Heart left ventricle (tissue), 16 donors: ENCODE measurements around the gene DDIT4L. TPM values are rescaled to one million over a fixed set of nuclear protein-coding genes. Genes with fewer than 3 reads are reported as not detected.

Source experiments
- ATAC-seq, 4 donors: fragments of 200-7000 bp; cut with Tn5 transposase; one replicate each; pipeline ENCODE4 v1.9.1; 2020 to 2022; ENCODE audit warnings: moderate library complexity in 4 of 4, mild to moderate bottlenecking in 3 of 4, moderate number of reproducible peaks in 1 of 4
- DNase-seq, 5 donors: peaks; one replicate each; pipeline ENCODE4 v3.0.0-alpha.2; 2020
- H3K27ac ChIP-seq, 12 donors: fragments of 200-600 bp; sonication (generic) in 4 of 12; one replicate each; pipeline versions ENCODE4 v1.5.0 to v1.8.0; 2016 to 2022; ENCODE audit warnings: mild to moderate bottlenecking in 2 of 12
- H3K27me3 ChIP-seq, 9 donors: fragments of 200-600 bp; sonication (generic) in 2 of 9; one replicate each; pipeline versions ENCODE4 v1.5.1 to v1.8.0; 2016 to 2022; ENCODE audit warnings: mild to moderate bottlenecking in 3 of 9
- H3K36me3 ChIP-seq, 9 donors: fragments of 200-600 bp; sonication (generic) in 2 of 9; one replicate each; pipeline versions ENCODE4 v1.5.0 to v1.8.0; 2018 to 2022; ENCODE audit warnings: mild to moderate bottlenecking in 2 of 9
- H3K4me1 ChIP-seq, 12 donors: fragments of 200-600 bp; sonication (generic) in 4 of 12; one replicate each; pipeline versions ENCODE4 v1.5.0 to v1.8.0; 2016 to 2022; ENCODE audit warnings: mild to moderate bottlenecking in 3 of 12
- H3K4me3 ChIP-seq, 12 donors: fragments of 200-600 bp; sonication (generic) in 4 of 12; one replicate each; pipeline versions ENCODE4 v1.5.0 to v1.8.0; 2017 to 2022; ENCODE audit warnings: mild to moderate bottlenecking in 9 of 12, moderate library complexity in 4 of 12
- H3K9me3 ChIP-seq, 12 donors: fragments of 200-600 bp; sonication (generic) in 4 of 12; one replicate each; pipeline versions ENCODE4 v1.5.0 to v1.8.0; 2016 to 2022; ENCODE audit warnings: mild to moderate bottlenecking in 1 of 12
- CTCF ChIP-seq, 12 donors: fragments of 200-600 bp; sonication (generic) in 4 of 12; IDR thresholded peaks; one replicate each; pipeline versions ENCODE4 v1.5.0 to v1.8.0; 2018 to 2022; ENCODE audit warnings: antibody characterized with exemption in 12 of 12, mild to moderate bottlenecking in 5 of 12
- POLR2A ChIP-seq, 2 donors: fragments of 450-650 bp; IDR thresholded peaks; one replicate each; pipeline ENCODE4 v1.6.1; 2017; ENCODE audit warnings: antibody characterized with exemption in 2 of 2, mild to moderate bottlenecking in 2 of 2, moderate library complexity in 2 of 2
- WGBS, 4 donors: extraction: QIAGEN DNeasy Blood & Tissue Kit in 2 of 4; methylation state at CpG; one replicate each; pipeline versions ENCODE4 v1.1.5 to v1.1.7; 2013 to 2018; 5-methylcytosine and 5-hydroxymethylcytosine counted together
- intact Hi-C, 10 donors: fragments of 100-400 bp; cut with DNase I; formaldehyde crosslinking; loops; one replicate each; pipeline versions ENCODE4 v1.11.1 to v1.14.2; 2022
- long read RNA-seq, 3 donors: library from polyadenylated mRNA; unstranded; transcript quantifications; one replicate each; pipeline ENCODE4 v2.0.0, GENCODE V29; 2020 to 2021
- polyA plus RNA-seq, 2 donors: library from polyadenylated mRNA; stranded (reverse); fragments of 200-250 nt; gene quantifications; one replicate each; pipeline ENCODE4 v1.2.3, GENCODE V29; 2013
- total RNA-seq, 9 donors: library from RNA; depleted of rRNA in 2 of 9; stranded (reverse); fragments of >200 nt in 2 of 9; fragmentation: NEBNext Ultra II Directional in 3 of 9; extraction: Animal tissue kit (Norgen Biotek cat#: 25700) in 3 of 9; gene quantifications; one replicate each; pipeline versions ENCODE4 v1.1.0 to v1.2.4, GENCODE V29; 2016 to 2023
- donor health status: ischemic (EF 13 %, LVEDD 7.1; RV severe dilation, severe dysfunction).
- donor health status: healthy with polysubstance abuse.
- donor health status: DM: no; HTN: yes; CAD: no.
- donor health status: DM: no; HTN: no; CAD: no.
- donor health status: ischemic (EF 25% LVEDD 6.9; RV normal size, moderate dysfunction).
- donor health status: ischemic (EF 25% LVEDD 5.7; RV mildly dilated, moderate dysfunction).
- donor health status: healthy.
- donor health status: DM: yes; HTN: yes; CAD: no.
- donor health status: ischemic (EF 35%, LVEDD 5.7; RV mildly dilated, moderate dysfunction).
- donor health status: nonischemic (EF 11% LVEDD 7.7; RV severe dilation, severe dysfunction).
- donor health status: DM: yes; HTN: yes; CAD: no.
- donor health status: PGD.
- donor health status: ischemic (EF 29% LVEDD 5.4; RV normal size, mild dysfunction).
- donor health status: nonischemic (EF 23%, LVEDD 6.1; RV moderate dilation, normal function).

The DDIT4L gene
- total RNA-seq: 1 to 10 TPM in 2 of 9 donors, under 1 TPM in 6, not detected in 1; 0.28 to 3.4 (median 0.61) TPM
- polyA plus RNA-seq: under 1 TPM; 0.34 to 0.36 TPM
- long read RNA-seq, donor 1: 0 reads
- long read RNA-seq, donor 2: 0 reads
- long read RNA-seq, donor 3: 0 reads

- intact Hi-C loops: no loop called here
- DNase-seq (peak in 4 of 5 donors; percentile 29 to 72 (median 49)), ATAC-seq (peak; percentile 76 to 92 (median 84))
- H3K27me3 ChIP-seq: peaks cover 0 to 27% (median 4%) of the 10 kb centered on the region in 9 donors
- no peaks in the 10 kb centered on the region for H3K36me3 ChIP-seq
- no peaks in the 10 kb centered on the region for H3K9me3 ChIP-seq
- peak within 1 kb of the TSS; percentile 47 to 85 (median 70) for H3K4me3 ChIP-seq
- peaks cover 0 to 22% (median 4%) of the 10 kb centered on the region in 12 donors for H3K4me1 ChIP-seq
- no peak for TF ChIP-seq CTCF (IDR thresholded peaks at IDR 0.05)
- no peak for TF ChIP-seq POLR2A (IDR thresholded peaks at IDR 0.05)
- 1 to 4% (median 3%) methylated on average over 27 to 51 of the region's 51 CpGs for WGBS, 4 donors
- H3K27ac ChIP-seq: peak within 1 kb of the TSS in 2 of 12 donors; percentile 28 to 56
These were observed at the start of gene DDIT4L for GRCh38 chr4:100189820-100190642. DDIT4L (minus strand) TSS chr4:100190468; CDS start chr4:100189983, 485 bp downstream.

GRCh38 chr4:100240008-100240407 lies 49.7 kb upstream of the DDIT4L start:
- no peak overlapping the region for H3K27ac ChIP-seq

GRCh38 chr4:100224721-100225120 lies 34.5 kb upstream of the DDIT4L start:
- ATAC-seq: no peak
- H3K9me3 ChIP-seq: peaks cover 0 to 44% (median 25%) of the 10 kb centered on the region in 12 donors
- intact Hi-C loops: no loop called here

More at GRCh38 chr4:100240008-100240407, 49.7 kb upstream of the DDIT4L start:
- H3K27me3 ChIP-seq: no peaks in the 10 kb centered on the region
- DNase-seq (peak in 3 of 5 donors; percentile 15 to 26 (median 26)), ATAC-seq (no peak)
- no peaks in the 10 kb centered on the region for H3K4me1 ChIP-seq
- TF ChIP-seq POLR2A (IDR thresholded peaks at IDR 0.05): no peak
- no peaks in the 10 kb centered on the region for H3K36me3 ChIP-seq
- 38 to 47% (median 42%) methylated on average over 2 of the region's 2 CpGs for WGBS, 4 donors
- intact Hi-C loops: no loop called here
- peaks cover 0 to 9% (median 0%) of the 10 kb centered on the region in 12 donors for H3K9me3 ChIP-seq
- H3K4me3 ChIP-seq: no peak overlapping the region

GRCh38 chr4:100224160-100224559 lies 33.9 kb upstream of the DDIT4L start:
- intact Hi-C loops: no loop called here
- DNase-seq (no peak), ATAC-seq (no peak)
- TF ChIP-seq CTCF (IDR thresholded peaks at IDR 0.05): no peak
- TF ChIP-seq POLR2A (IDR thresholded peaks at IDR 0.05): no peak
- H3K9me3 ChIP-seq: peaks cover 0 to 44% (median 25%) of the 10 kb centered on the region in 12 donors
- H3K4me1 ChIP-seq: no peaks in the 10 kb centered on the region
- no peaks in the 10 kb centered on the region for H3K27me3 ChIP-seq
- no peak overlapping the region for H3K4me3 ChIP-seq
- H3K36me3 ChIP-seq: no peaks in the 10 kb centered on the region
- no peak overlapping the region for H3K27ac ChIP-seq

More at GRCh38 chr4:100224721-100225120, 34.5 kb upstream of the DDIT4L start:
- Histone ChIP-seq H3K27ac (no peak overlapping the region), H3K4me3 (no peak overlapping the region), H3K4me1 (no peaks in the 10 kb centered on the region), H3K27me3 (no peaks in the 10 kb centered on the region), H3K36me3 (no peaks in the 10 kb centered on the region)
- no peak for DNase-seq
- no peak for TF ChIP-seq POLR2A (IDR thresholded peaks at IDR 0.05)
- TF ChIP-seq CTCF (IDR thresholded peaks at IDR 0.05): no peak
